NT2/D1 (cell line): Measurements from ENCODE around the gene DPP6.

Experiments used
- DNase-seq: peaks from one replicate; pipeline ENCODE4 v3.0.0-alpha.2; 2011; ENCODE audit warnings: low read depth, low spot score
- H3K27me3 ChIP-seq: 2 replicates; pipeline ENCODE4 v1.6.0; 2011; ENCODE audit warnings: mild to moderate bottlenecking; ENCODE audit not compliant: insufficient read length, insufficient read depth
- H3K36me3 ChIP-seq: 2 replicates; pipeline ENCODE4 v1.6.1; 2011; ENCODE audit warnings: mild to moderate bottlenecking, low read length, mixed read lengths; ENCODE audit not compliant: insufficient read depth, insufficient read length
- H3K4me1 ChIP-seq: 2 replicates; pipeline ENCODE4 v1.5.1; 2011; ENCODE audit not compliant: insufficient read depth, insufficient read length
- H3K4me3 ChIP-seq: 2 replicates; pipeline ENCODE4 v1.5.1; 2011; ENCODE audit warnings: low read depth; ENCODE audit not compliant: insufficient read length
- H3K9ac ChIP-seq: 2 replicates; pipeline ENCODE4 v1.6.0; 2011; ENCODE audit warnings: low read depth; ENCODE audit not compliant: insufficient read length
- H3K9me3 ChIP-seq: 2 replicates; pipeline ENCODE4 v1.5.1; 2011; ENCODE audit warnings: mild to moderate bottlenecking, low read length; ENCODE audit not compliant: insufficient read depth
- SUZ12 ChIP-seq: IDR thresholded peaks from 2 replicates; pipeline ENCODE4 v1.6.1; 2011; ENCODE audit not compliant: insufficient read length, insufficient read depth; ENCODE audit errors: extremely low read depth
- YY1 ChIP-seq: IDR thresholded peaks from 2 replicates; pipeline ENCODE4 v1.6.1; 2011; ENCODE audit not compliant: insufficient read length, insufficient read depth
- ZNF274 ChIP-seq: IDR thresholded peaks from 2 replicates; pipeline ENCODE4 v1.6.1; 2011; ENCODE audit warnings: mild to moderate bottlenecking, low read depth, low read length

The DPP6 gene

GRCh38 chr7:154591544-154591943 lies 539.3 kb downstream of the DPP6 start:
- no peak for TF ChIP-seq ZNF274
- TF ChIP-seq SUZ12 = no peak
- TF ChIP-seq YY1 = no peak
- Histone ChIP-seq H3K4me3 (no peak overlapping the region), H3K36me3 (no peaks in the 10 kb centered on the region), H3K9ac (no peak overlapping the region), H3K27me3 (no peaks in the 10 kb centered on the region), H3K9me3 (no peaks in the 10 kb centered on the region), H3K4me1 (no peaks in the 10 kb centered on the region)
- DNase-seq = no peak

- H3K4me3 ChIP-seq = no peak overlapping the region
- DNase-seq = no peak
- no peak for TF ChIP-seq ZNF274
- TF ChIP-seq YY1 = no peak
- no peak for TF ChIP-seq SUZ12
- H3K9me3 ChIP-seq = no peaks in the 10 kb centered on the region
- H3K9ac ChIP-seq = no peak overlapping the region
- H3K27me3 ChIP-seq = no peaks in the 10 kb centered on the region
- H3K4me1 ChIP-seq = no peaks in the 10 kb centered on the region
- no peaks in the 10 kb centered on the region for H3K36me3 ChIP-seq
Observed at GRCh38 chr7:154592388-154592787, 540.2 kb downstream of the DPP6 start.

- H3K4me3 ChIP-seq = no peak overlapping the region
- H3K36me3 ChIP-seq = no peaks in the 10 kb centered on the region
- no peaks in the 10 kb centered on the region for H3K9me3 ChIP-seq
- H3K4me1 ChIP-seq = no peaks in the 10 kb centered on the region
- no peak overlapping the region for H3K9ac ChIP-seq
- H3K27me3 ChIP-seq = no peaks in the 10 kb centered on the region
- no peak for TF ChIP-seq YY1
- no peak for TF ChIP-seq SUZ12
- TF ChIP-seq ZNF274 = no peak
- no peak for DNase-seq
Observed at GRCh38 chr7:154598396-154598795, 546.2 kb downstream of the DPP6 start.

- H3K27me3 ChIP-seq = no peaks in the 10 kb centered on the region
- H3K4me3 ChIP-seq = no peak overlapping the region
- H3K4me1 ChIP-seq = no peaks in the 10 kb centered on the region
- no peaks in the 10 kb centered on the region for H3K36me3 ChIP-seq
- no peak for DNase-seq
- no peak for TF ChIP-seq ZNF274
- no peak for TF ChIP-seq SUZ12
- TF ChIP-seq YY1 = no peak
- no peak overlapping the region for H3K9ac ChIP-seq
- no peaks in the 10 kb centered on the region for H3K9me3 ChIP-seq
Observed at GRCh38 chr7:154598864-154599263, 546.7 kb downstream of the DPP6 start.

GRCh38 chr7:154610903-154611302 lies 558.7 kb downstream of the DPP6 start:
- Histone ChIP-seq H3K4me1 (no peaks in the 10 kb centered on the region), H3K9ac (no peak overlapping the region), H3K9me3 (no peaks in the 10 kb centered on the region), H3K4me3 (no peak overlapping the region), H3K36me3 (no peaks in the 10 kb centered on the region), H3K27me3 (no peaks in the 10 kb centered on the region)
- DNase-seq = no peak
- TF ChIP-seq SUZ12 = no peak
- no peak for TF ChIP-seq ZNF274
- TF ChIP-seq YY1 = no peak

GRCh38 chr7:154613811-154614210 lies 561.6 kb downstream of the DPP6 start:
- Histone ChIP-seq H3K36me3 (no peaks in the 10 kb centered on the region), H3K9ac (no peak overlapping the region), H3K27me3 (no peaks in the 10 kb centered on the region), H3K4me3 (no peak overlapping the region), H3K4me1 (no peaks in the 10 kb centered on the region), H3K9me3 (no peaks in the 10 kb centered on the region)
- TF ChIP-seq SUZ12 (no peak), ZNF274 (no peak), YY1 (no peak)
- DNase-seq = no peak

GRCh38 chr7:154620141-154620755 lies 568.0 kb downstream of the DPP6 start:
- no peak for DNase-seq
- no peak overlapping the region for H3K9ac ChIP-seq

More at GRCh38 chr7:154620141-154620755, 568.0 kb downstream of the DPP6 start:
- Histone ChIP-seq H3K9me3 (no peaks in the 10 kb centered on the region), H3K4me1 (no peaks in the 10 kb centered on the region), H3K27me3 (no peaks in the 10 kb centered on the region), H3K36me3 (no peaks in the 10 kb centered on the region), H3K4me3 (no peak overlapping the region)
- no peak for TF ChIP-seq SUZ12
- no peak for TF ChIP-seq YY1
- TF ChIP-seq ZNF274 = no peak
